Glutamatergic neuron (in vitro differentiated cells): ENCODE results near the gene TNFRSF6B. TPM values are rescaled to one million over a fixed set of nuclear protein-coding genes. Genes with fewer than 3 reads are reported as not detected.

Experiments used
- DNase-seq: peaks from one replicate; pipeline ENCODE4 v3.0.0; 2022
- H3K27ac Mint-ChIP-seq: one replicate; pipeline ENCODE4 v1.8.0; 2020; ENCODE audit warnings: mild to moderate bottlenecking, mixed read lengths, inconsistent platforms; ENCODE audit not compliant: unreplicated experiment
- H3K27me3 Mint-ChIP-seq: one replicate; pipeline ENCODE4 v1.8.0; 2020; ENCODE audit warnings: mild to moderate bottlenecking, moderate library complexity, mixed read lengths, inconsistent platforms; ENCODE audit not compliant: unreplicated experiment
- H3K36me3 Mint-ChIP-seq: one replicate; pipeline ENCODE4 v1.8.0; 2020; ENCODE audit warnings: mild to moderate bottlenecking, mixed read lengths, inconsistent platforms; ENCODE audit not compliant: unreplicated experiment
- H3K4me1 Mint-ChIP-seq: one replicate; pipeline ENCODE4 v1.8.0; 2020; ENCODE audit warnings: mild to moderate bottlenecking, low read depth, mixed read lengths, inconsistent platforms; ENCODE audit not compliant: unreplicated experiment
- H3K4me3 Mint-ChIP-seq: one replicate; pipeline ENCODE4 v1.8.0; 2020; ENCODE audit warnings: mild to moderate bottlenecking, mixed read lengths, inconsistent platforms; ENCODE audit not compliant: unreplicated experiment
- H3K9me3 Mint-ChIP-seq: one replicate; pipeline ENCODE4 v1.8.0; 2020; ENCODE audit warnings: mild to moderate bottlenecking, moderate library complexity, mixed read lengths, inconsistent platforms; ENCODE audit not compliant: unreplicated experiment
- CTCF ChIP-seq: fragments of 200-600 bp; sonication (generic); IDR thresholded peaks from one replicate; pipeline ENCODE4 v1.5.0; 2021; ENCODE audit not compliant: partially characterized antibody, unreplicated experiment
- total RNA-seq: library from RNA; stranded (reverse); fragmentation: NEBNext Ultra II Directional; extraction: Animal tissue kit (Norgen Biotek cat#: 25700); gene quantifications from one replicate; pipeline ENCODE4 v1.2.1, GENCODE V29; 2021; ENCODE audit not compliant: unreplicated experiment

TNFRSF6B gene
- total RNA-seq, 1 donor from 2014 or later = not detected

- TF ChIP-seq CTCF = no peak
- Mint-ChIP-seq H3K27me3 (peaks cover 13% of the 10 kb centered on the region), H3K9me3 (peaks cover 14% of the 10 kb centered on the region), H3K36me3 (no peaks in the 10 kb centered on the region), H3K4me1 (peaks cover 2% of the 10 kb centered on the region), H3K27ac (no peak overlapping the region), H3K4me3 (no peak overlapping the region)
- DNase-seq = peak; percentile 30
Observed at GRCh38 chr20:63747622-63748069, 51.2 kb downstream of the TNFRSF6B start.

Other genes starting within 250 kb of the TNFRSF6B start
- gene KCNQ2, start 224.0 kb upstream of the TNFRSF6B start, total RNA-seq = 354 TPM
- 55.3 TPM for gene EEF1A2, start 197.6 kb upstream of the TNFRSF6B start, total RNA-seq
- 293 TPM for gene PPDPF, start 175.9 kb upstream of the TNFRSF6B start, total RNA-seq
- 0.17 TPM for gene PTK6, start 159.3 kb upstream of the TNFRSF6B start, total RNA-seq
- gene SRMS, start 148.9 kb upstream of the TNFRSF6B start, total RNA-seq = not detected
- gene FNDC11, start 142.5 kb upstream of the TNFRSF6B start, total RNA-seq = 9.3 TPM
- gene HELZ2, start 122.4 kb upstream of the TNFRSF6B start, total RNA-seq = 87.7 TPM
- gene GMEB2, start 69.6 kb upstream of the TNFRSF6B start, total RNA-seq = 12.8 TPM
- gene STMN3, start 43.2 kb upstream of the TNFRSF6B start, total RNA-seq = 459 TPM
- gene RTEL1, start 38.3 kb upstream of the TNFRSF6B start, total RNA-seq = 36.3 TPM
- 51.9 TPM for gene ARFRP1, start 11.3 kb downstream of the TNFRSF6B start, total RNA-seq
- 41.5 TPM for gene ZGPAT, start 11.4 kb downstream of the TNFRSF6B start, total RNA-seq
- gene LIME1, start 40.0 kb downstream of the TNFRSF6B start, total RNA-seq = 16.6 TPM
- gene SLC2A4RG, start 43.1 kb downstream of the TNFRSF6B start, total RNA-seq = 47.9 TPM
- 94.4 TPM for gene ZBTB46, start 134.6 kb downstream of the TNFRSF6B start, total RNA-seq
- not detected for gene ABHD16B, start 164.8 kb downstream of the TNFRSF6B start, total RNA-seq
- gene TPD52L2, start 168.6 kb downstream of the TNFRSF6B start, total RNA-seq = 109 TPM
- gene DNAJC5, start 198.5 kb downstream of the TNFRSF6B start, total RNA-seq = 57.9 TPM